HG03135 (cell line): ENCODE measurements around the gene HIPK1.
"Not testable (repeated sequence)": the region's sequence is repeated elsewhere in the genome, so short reads cannot be mapped to it uniquely, and the experiment has no call there.

Source experiments
- ATAC-seq: cut with Tn5 transposase; IDR thresholded peaks from one replicate; pipeline ENCODE4 v1.9.1; 2021; ENCODE audit warnings: mild to moderate bottlenecking, moderate library complexity; ENCODE audit not compliant: unreplicated experiment

Gene HIPK1

DNA sequence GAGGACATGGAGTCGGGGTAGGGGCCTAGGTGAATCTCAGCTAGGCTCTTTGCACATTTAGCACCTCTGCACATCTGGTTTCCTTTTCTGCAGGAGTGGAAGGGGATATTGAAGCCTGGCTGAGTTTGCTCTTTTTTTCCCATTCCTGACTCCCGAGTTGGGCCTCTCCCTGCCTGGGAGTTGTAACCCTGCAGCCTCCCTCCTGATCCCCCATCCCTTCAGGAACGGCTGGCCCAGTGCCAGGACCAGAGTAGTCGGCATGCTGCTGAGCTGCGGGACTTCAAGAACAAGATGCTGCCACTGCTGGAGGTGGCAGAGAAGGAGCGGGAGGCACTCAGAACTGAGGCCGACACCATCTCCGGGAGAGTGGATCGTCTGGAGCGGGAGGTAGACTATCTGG, 51.0 kb downstream of the HIPK1 start:
- no peak for ATAC-seq

DNA sequence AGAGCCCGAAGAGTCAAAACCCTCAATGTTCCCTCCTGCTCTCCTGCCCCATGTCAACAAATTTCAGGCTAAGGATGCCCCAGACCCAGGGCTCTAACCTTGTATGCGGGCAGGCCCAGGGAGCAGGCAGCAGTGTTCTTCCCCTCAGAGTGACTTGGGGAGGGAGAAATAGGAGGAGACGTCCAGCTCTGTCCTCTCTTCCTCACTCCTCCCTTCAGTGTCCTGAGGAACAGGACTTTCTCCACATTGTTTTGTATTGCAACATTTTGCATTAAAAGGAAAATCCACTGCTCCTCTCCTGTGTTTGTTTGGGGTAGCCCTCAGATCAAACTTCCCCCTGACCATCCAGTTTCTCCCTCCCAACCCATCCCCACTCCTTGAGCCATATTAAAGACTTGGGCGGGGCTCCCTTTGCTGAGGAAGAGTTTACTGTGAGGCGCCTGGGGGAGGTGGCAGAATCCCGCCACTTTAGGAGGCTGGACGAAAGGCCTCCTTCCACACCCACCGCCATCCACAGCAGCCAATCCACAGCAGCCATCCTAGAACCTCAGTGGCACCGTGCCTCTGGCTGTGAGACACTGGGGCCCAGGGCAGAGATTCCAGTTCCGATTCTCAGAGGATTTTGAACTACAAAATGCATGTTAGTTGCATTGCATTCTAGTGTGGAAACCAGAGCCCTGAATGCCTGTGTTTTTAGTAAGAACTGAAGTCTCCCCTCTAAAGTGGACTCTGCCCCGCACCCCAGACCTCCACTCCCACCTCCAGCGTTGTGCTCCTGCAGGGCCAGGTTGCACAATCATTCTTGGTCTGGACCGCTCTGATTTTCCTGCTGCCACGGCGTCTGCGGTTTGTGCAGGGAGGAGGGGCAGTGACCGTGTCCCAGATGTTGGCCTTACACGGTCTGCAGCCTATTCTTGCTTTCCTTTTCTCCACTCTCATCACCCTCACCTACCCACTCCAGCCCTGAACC, 53.1 kb downstream of the HIPK1 start:
- ATAC-seq = no peak

DNA sequence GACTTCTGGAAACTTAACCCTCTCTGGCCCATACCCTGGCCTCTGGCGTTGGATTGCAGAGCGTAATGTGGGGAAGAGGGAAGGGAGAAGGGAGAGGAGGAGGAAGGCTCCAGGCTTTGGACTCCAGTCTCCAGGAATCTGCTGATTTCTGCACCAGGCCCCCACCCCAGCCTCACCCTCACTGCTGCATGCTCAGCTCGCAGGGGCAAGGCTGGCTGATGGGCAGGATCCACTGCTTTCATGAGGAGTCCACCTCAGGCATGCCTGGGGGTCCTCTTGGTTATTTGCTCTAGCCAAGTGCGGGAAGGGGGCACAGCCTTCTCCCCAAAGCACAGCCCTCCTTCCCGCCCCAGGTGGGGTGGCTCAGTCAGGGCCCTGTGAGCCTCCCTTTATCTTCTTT, 53.8 kb downstream of the HIPK1 start:
- no peak for ATAC-seq

DNA sequence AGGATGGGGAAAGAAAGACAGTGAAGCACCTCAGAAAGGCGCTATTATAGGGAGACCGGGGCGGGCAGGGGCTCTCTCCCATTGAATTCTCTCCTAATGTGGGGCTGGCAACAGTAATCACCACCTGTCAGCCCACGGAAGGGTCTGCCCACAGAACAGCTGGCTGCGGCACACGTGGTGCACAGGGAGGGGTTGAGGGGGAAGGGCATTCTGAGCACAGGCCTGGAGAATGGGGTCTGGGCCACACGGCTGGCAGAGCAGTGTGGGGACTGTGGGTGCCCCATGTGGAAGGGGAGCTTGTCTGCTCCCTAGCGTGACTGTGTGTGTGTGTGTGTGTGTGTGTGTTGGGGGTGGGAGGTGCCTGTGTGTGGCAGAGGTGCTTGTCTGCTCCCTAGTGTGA, 54.3 kb downstream of the HIPK1 start:
- ATAC-seq = no peak

DNA sequence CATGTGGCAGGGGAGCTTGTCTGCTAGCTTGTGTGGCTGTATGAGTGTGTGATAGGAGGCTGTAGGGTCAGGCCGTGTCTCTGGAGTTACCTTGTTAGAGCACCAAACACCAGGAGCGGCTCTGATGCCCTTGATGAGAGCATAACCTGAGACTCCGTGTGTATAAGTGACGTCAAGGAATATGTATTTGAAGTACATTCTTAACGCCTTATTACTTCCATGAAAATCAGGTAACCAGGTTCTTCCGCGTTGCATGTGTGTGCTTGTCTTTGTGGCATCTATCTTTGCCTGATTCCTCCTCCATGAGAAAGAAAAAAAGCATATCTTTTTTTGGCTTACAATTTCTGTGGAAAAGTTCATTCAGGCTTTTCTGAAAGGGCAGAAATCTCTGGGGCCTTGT, 54.7 kb downstream of the HIPK1 start:
- ATAC-seq = no peak

DNA sequence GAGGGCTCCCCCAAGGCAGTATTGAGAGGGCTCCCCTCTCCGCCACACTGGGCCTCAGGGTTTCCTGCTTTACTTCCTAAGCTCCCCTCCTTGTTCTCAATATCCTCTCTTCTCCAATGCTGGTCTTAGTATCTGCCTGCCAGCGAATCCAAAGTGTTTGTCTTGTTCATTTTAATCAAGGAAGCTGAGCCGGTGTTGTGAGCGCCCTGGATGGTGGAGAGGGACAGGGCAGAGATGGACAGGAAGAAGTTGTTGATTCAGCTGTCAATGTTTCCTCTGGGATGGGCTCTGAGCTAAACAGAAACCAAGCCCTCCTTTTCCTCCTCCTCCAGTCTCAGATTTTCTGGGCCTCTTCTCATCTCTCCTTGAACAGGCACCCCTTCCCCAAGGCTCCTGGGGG, 55.6 kb downstream of the HIPK1 start:
- no peak for ATAC-seq

DNA sequence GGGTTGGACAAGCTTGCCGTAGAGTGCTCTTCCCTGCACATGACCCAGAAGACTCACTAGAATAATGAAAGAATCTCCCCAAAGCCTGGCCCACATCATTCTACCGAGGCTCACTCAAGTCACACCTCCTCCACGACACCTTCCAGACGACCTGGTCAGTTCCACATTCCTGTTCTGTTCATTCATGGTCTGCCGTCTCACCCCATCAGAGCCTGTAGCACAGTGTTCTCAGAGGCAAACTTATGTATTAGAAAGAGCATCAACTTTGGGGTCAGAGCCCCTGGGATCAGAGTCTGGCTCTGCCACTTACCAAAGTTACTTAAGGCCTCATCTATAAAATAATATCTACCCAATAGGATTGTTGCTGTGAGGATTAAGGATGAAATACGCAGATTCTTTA, 57.7 kb downstream of the HIPK1 start:
- no peak for ATAC-seq

DNA sequence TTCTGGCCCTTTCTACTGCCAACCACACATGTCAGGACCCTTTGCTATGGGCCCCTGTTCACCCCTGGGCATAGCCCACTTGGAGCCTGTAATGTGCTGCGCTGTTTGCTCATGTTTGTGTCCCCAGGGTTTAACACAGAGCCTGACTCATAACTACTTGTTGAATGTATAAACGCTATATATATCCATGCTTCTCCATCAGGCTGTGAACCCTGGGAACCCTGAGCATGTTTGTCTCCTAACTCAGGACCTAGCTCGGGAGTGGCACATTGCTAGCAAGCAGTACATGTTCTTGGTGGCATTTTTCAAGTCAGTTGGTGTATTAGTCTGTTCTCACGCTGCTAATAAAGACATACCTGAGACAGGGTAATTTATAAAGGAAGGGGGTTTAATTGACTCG, 58.1 kb downstream of the HIPK1 start:
- no peak for ATAC-seq

DNA sequence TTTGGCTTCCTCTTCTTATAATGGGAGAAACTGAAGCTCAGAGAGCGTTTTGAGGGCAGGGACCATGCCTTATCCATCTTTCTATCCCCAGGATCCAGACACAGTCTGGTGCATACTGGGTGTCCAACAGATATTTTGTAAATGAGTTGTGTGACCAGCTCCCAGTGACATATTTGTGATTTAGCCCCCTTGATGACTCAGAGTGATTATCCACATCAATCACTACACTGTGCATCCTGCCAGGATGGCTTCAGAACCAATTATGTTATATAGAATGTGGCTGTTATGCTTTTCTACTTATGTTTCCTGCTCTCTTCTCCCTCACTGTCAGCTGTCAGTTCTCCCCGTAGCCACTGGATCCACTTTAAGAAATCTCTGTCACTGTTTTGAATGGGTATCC, 61.4 kb downstream of the HIPK1 start:
- no peak for ATAC-seq

DNA sequence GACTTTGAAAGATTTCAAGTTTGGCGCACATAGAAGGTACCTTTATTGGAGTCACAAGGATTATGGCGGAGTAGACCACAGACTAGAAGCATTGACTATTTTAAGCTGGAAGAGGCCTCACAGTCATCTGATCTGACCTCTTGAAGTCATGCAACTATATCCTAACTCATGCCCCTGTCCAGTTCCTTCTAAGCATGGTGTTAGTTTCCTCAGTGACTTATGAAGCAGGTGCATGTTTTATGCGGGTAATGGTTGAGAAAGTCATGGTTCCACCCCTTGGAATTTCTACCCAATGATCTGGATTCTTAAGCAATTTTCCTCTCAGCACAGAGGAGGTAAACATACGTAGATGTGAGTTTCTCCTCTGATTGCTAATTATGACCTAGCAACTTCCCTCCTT, 61.8 kb downstream of the HIPK1 start:
- ATAC-seq = no peak

DNA sequence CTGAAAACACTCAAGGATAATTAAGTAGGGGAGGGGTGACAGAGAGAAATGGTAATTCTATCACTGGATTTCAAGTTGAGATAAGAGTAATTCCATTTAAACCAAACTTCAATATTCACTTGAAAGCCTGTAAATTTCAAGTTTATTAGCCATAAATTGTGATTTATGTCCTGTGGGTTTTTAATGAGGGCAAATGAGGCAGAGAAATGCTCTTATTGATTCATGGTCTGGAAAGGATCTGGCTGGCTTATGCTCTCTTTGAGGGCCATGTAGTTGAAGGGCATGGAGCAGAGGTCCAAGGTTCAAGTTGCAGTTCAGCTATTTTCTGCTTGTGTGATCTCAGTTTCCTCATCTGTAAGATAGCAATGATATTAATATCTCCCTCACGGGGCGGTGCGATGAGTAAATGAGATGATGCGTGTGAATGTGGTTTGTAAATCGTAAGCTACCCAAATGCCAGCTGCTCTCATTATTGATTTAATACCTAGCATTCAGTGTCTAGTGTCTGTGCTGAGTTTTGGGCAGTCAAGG, 62.4 kb downstream of the HIPK1 start:
- no peak for ATAC-seq

DNA sequence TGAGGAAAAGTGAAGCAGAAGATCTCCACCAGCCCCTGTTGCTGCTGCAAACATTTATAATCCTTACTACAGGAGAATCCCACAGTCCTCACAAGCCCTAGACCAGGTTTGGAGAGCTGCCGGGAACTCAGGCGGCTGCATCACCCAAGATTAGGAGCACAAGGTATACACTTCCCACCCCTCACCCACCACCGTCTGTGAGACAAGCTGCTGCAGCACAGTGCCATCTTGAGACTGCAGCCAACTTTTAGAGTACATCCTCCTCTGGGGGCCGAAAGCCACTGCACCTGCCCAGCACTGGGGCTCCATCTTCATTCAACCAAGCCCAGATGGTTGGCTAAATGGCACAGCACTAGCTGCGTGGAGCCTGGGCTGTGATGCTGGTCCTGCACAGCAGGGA, 63.9 kb downstream of the HIPK1 start:
- ATAC-seq = no peak

DNA sequence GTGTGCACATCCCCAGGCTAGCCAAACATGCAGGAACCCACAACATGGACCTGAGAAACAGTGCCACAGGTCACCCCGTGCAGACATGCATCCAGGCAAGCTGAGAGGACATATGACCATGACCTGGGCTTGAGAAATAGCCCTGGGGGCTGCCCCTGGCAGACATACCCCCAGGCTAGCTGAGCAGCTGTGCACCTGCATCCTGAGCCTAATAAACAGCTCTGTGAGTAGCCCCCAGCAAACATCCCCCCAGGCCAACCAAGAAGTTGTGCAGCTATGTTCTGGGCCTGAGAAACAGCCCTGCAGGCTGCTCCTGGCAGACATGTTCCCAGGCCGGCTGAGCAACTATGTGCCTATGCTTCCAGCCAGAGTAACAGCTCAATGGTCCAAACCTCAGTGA, 64.6 kb downstream of the HIPK1 start:
- ATAC-seq = no peak

DNA sequence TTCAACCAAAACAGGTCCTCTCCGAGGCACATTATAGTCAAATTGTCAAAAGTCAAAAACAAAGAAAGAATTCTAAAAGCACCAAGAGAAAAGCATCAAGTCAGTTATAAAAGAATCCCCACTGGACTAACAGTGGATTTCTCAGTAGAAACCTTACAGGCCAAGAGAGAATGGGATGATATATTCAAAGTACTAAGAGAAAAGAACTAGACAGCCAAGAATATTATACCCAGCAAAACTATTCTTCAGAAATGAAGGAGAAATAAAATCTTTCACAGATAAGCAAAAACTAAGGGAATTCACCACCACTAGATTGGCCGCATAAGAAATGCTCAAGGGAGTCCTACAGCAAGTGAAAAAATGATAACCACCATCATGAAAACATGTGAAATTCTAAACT, 66.3 kb downstream of the HIPK1 start:
- ATAC-seq = no peak

DNA sequence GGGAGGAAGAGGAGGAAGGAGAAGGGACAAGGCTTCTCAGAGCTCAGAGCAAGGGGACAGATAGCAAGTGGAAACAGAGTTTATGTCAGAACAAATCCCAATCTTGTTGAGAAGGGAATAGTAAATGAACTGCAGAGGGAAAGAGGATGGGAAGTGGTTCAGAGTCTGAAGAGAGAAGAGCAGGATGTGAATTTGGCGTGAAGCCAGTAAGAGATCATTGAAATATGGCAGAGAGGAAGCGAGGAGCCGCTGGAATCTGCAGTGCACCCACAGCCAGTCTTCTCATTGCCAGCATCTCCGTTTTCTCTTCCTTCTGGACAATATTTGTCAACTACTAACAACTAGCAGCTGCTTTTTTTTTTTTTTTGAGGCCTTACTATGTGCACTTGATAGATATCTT, 69.2 kb downstream of the HIPK1 start:
- no peak for ATAC-seq

DNA sequence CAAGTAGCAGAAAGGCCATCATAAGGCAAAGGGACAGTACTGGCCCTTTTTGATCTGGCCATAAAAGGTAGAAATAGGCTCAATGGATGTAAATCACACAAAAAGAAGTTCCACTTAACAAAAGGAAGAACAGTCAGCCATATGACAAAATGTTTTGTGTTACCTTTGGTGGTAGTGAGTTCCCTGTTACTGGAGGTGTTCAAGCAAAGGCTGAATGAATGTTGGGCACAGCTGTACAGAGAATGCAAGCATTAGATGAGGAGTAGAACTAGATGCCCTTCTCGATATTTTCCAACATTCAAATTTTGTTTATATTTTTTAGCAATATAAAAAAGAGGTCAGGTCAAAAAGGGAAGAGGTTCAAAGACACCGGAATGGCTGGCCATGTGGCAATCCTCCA, 70.1 kb downstream of the HIPK1 start:
- no peak for ATAC-seq

DNA sequence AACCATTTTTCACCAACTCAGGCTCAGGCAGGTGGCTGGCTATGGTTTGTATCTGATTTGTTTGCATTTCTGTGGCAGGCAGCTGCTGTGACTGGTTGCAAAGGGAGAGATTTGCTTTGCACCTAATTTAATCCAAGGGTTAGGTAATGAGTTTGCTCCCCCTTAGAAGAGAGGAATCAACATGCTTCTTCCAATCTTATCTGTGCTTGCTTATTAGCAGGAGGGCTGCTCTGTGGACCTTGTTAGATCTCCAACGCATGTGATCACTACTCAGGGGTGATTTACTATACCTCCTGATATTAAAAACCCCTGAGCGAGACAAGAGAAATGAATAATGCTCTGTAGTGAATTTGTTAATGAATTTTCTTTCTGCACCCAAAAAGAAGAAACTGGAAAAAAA, 70.7 kb downstream of the HIPK1 start:
- ATAC-seq = no peak

DNA sequence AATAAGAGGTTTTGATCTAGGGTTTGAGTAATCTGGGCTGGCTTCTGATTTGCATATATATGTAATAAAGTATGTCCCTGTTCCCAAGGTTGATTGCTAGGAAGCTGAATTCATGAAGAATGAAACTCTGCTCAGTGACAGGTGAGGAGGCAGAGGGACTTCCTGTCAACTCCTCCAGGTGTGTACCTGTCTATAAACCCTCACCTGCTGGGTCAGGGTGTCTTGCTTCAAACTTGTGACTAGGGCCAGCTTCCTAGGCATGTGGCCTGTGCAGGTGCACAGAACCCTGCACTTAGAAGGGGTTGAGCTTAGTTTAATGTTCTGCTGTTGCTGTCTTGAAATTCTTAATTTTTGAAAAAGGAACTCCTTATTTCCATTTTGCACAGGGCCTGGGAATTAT, 71.3 kb downstream of the HIPK1 start:
- no peak for ATAC-seq

DNA sequence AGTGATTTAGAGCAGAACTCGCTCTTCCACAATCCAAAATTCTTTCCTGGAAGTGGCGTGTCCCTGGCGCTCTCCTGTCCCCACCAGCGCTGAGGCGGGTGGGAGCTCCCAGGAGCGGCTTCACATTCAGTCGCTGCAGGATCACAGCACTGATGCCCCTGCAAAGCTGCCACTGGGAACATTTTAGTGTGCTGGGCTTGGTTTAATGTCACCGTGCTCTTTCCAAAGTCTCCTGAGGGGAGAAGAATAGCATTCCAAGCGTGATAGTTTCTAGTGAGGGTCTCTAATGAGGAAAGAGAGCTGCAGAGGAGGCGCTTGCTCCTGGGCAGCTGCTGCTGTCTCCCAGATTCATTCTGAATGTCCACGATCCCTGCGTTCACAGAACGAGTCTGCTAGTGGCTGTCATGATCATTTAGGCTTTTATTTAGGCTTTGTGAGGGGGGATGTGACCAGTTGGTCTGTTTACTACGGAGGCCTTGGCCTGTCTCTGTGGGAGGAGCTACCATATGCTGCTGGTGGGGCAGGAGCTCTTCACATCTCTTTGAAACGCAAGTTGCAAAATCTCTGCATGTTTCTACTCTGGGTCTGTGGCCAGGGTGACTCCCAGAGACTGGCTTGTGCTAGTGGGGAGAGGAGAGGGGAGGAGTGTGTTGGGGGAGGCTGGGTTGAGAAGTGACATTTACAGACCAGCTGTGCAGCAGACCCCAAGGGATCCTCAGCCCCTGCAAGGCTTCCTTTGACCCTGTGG, 73.5 kb downstream of the HIPK1 start:
- ATAC-seq = no peak

DNA sequence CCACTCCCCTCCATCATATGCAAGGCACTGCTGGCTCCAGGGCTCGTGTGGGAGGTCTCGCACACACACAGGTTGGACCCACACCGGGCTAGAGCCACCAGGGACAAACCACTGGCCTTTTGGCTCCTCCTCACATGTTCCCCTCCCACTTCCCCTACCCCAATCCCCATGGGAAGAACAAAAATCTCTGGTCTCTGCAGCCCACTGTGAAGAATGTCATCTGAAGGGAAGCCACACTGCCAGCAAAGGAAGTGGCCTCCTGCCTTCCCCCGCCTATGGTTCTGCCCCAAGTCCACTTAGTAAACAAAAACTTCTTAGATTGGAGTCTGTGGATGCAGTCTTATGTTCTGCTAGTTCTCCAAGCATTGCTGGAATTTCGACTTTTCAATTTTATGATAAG, 74.3 kb downstream of the HIPK1 start:
- ATAC-seq = no peak

DNA sequence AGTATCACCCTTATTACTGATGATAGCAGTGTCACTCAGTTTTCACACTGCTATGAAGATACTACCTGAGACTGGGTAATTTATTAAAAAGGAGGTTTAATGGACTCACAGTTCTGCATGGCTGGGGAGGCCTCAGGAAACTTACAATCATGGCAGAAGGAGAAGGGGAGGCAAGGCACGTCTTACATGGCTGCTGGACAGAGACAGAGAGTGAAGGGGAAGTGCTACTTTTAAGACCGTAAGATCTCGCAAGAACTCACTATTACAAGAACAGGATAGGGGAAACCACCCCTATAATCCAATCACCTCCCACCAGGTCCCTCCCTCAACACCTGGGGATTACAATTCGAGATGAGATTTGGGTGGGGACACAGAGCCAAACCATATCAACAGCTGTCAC, 77.7 kb downstream of the HIPK1 start:
- not testable (repeated sequence) for ATAC-seq

DNA sequence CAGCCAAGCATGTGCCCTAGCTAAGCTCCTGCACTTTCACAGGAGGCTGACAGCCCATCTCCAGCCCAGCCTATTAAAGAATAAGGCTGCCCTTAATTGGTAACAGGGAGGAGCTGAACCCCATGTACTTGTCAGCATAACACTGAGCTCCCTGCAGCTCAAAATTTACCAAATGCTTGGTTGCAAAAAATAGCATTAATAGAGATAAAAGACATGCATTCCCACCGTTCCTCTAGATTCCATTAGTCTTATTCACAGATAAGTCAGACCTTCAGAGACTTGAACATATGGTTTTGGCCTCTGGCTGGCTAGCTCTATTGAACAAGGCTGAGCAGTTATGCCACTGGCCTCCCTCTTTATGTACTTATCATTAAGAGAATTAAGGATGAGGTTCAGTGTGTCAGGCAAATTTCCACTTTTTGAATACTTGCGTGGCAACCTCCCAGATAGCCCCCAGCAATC, 79.4 kb downstream of the HIPK1 start:
- no peak for ATAC-seq
